Measurements from ENCODE around the gene GPR146. TPM values are rescaled to one million over a fixed set of nuclear protein-coding genes. Genes with fewer than 3 reads are reported as not detected.

Gene GPR146
- total and polyA plus RNA-seq, 9 of the 15 experiments (the other 6 are each of a cell fraction or from before 2014, with no cell fraction given): 0.22 to 3.6 (median 0.64) TPM; not detected in 2

DNA sequence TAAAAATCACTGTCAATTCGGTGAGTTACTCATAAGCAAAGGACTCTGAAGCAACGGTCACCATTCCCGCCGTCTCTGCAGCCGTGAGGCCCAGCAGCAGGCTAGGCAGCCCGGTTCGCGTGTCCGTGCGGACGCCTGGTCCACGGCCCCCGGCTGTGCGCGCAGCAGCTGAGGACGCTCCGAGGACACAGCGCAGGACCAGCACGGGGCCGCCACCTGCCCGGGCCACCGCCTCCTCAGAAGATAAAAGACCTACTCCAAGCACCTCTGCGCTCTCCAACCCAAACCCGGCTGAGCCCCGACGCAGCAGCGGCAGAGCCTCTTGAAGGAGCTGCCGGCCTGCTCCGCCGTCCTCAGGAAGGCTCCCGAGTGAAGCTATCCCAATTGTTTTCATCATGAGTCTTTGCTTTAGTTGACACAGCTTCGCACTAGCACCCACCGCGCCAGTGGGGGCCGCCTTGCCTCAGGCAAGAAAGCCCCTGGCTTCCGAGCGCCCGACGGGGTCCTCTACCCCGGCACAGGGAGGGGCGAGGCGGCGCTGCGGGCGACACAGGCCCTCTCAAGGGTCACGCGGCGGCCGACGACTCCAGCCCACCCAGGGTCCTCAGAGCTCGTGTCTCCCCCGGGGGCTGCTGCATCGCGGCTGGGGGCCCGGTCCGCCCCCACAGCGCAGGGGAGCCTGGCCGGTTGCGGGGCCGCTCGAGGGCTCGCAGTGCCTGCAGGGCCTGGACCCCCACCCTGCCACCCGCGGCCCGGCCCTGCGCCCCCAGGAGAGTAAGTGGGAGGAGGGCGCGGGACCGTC is 16.9 kb upstream of the GPR146 start (continued):
- TF ChIP-seq, protein P1, sequence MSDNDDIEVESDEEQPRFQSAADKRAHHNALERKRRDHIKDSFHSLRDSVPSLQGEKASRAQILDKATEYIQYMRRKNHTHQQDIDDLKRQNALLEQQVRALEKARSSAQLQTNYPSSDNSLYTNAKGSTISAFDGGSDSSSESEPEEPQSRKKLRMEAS (CRISPR knock-in tag; IDR thresholded peaks at IDR 0.05): peak; percentile 44
- TF ChIP-seq, protein P2, sequence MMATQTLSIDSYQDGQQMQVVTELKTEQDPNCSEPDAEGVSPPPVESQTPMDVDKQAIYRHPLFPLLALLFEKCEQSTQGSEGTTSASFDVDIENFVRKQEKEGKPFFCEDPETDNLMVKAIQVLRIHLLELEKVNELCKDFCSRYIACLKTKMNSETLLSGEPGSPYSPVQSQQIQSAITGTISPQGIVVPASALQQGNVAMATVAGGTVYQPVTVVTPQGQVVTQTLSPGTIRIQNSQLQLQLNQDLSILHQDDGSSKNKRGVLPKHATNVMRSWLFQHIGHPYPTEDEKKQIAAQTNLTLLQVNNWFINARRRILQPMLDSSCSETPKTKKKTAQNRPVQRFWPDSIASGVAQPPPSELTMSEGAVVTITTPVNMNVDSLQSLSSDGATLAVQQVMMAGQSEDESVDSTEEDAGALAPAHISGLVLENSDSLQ (IDR thresholded peaks at IDR 0.05): no peak
- TF ChIP-seq ZNF696 (CRISPR knock-in tag; conservative IDR thresholded peaks at IDR 0.05): no peak
- no peak for TF ChIP-seq TCFL5 (CRISPR knock-in tag; conservative IDR thresholded peaks at IDR 0.05)
- TF ChIP-seq KLF16 (IDR thresholded peaks at IDR 0.05): no peak
- no peak for TF ChIP-seq MAFG (tag; conservative IDR thresholded peaks at IDR 0.05)
- TF ChIP-seq, protein P3, sequence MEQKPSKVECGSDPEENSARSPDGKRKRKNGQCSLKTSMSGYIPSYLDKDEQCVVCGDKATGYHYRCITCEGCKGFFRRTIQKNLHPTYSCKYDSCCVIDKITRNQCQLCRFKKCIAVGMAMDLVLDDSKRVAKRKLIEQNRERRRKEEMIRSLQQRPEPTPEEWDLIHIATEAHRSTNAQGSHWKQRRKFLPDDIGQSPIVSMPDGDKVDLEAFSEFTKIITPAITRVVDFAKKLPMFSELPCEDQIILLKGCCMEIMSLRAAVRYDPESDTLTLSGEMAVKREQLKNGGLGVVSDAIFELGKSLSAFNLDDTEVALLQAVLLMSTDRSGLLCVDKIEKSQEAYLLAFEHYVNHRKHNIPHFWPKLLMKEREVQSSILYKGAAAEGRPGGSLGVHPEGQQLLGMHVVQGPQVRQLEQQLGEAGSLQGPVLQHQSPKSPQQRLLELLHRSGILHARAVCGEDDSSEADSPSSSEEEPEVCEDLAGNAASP (IDR thresholded peaks at IDR 0.05): no peak
- no peak for TF ChIP-seq FOXJ2 (tag; IDR thresholded peaks at IDR 0.05)
- TF ChIP-seq MTA2 (IDR thresholded peaks at IDR 0.05; ENCODE audit: low read depth): no peak
- no peak for TF ChIP-seq MECOM (CRISPR knock-in tag; IDR thresholded peaks at IDR 0.05)
- TF ChIP-seq SMARCB1 (IDR thresholded peaks at IDR 0.05; ENCODE audit: insufficient read length, low read depth): no peak
- no peak for TF ChIP-seq ZNF717 (CRISPR knock-in tag; IDR thresholded peaks at IDR 0.05)
- TF ChIP-seq, protein P4, sequence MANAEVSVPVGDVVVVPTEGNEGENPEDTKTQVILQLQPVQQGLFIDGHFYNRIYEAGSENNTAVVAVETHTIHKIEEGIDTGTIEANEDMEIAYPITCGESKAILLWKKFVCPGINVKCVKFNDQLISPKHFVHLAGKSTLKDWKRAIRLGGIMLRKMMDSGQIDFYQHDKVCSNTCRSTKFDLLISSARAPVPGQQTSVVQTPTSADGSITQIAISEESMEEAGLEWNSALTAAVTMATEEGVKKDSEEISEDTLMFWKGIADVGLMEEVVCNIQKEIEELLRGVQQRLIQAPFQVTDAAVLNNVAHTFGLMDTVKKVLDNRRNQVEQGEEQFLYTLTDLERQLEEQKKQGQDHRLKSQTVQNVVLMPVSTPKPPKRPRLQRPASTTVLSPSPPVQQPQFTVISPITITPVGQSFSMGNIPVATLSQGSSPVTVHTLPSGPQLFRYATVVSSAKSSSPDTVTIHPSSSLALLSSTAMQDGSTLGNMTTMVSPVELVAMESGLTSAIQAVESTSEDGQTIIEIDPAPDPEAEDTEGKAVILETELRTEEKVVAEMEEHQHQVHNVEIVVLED (CRISPR knock-in tag; IDR thresholded peaks at IDR 0.05): no peak
- TF ChIP-seq, protein P5, sequence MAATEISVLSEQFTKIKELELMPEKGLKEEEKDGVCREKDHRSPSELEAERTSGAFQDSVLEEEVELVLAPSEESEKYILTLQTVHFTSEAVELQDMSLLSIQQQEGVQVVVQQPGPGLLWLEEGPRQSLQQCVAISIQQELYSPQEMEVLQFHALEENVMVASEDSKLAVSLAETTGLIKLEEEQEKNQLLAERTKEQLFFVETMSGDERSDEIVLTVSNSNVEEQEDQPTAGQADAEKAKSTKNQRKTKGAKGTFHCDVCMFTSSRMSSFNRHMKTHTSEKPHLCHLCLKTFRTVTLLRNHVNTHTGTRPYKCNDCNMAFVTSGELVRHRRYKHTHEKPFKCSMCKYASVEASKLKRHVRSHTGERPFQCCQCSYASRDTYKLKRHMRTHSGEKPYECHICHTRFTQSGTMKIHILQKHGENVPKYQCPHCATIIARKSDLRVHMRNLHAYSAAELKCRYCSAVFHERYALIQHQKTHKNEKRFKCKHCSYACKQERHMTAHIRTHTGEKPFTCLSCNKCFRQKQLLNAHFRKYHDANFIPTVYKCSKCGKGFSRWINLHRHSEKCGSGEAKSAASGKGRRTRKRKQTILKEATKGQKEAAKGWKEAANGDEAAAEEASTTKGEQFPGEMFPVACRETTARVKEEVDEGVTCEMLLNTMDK (IDR thresholded peaks at IDR 0.05; ENCODE audit: borderline replicate concordance, insufficient read depth, low read depth, low read length, poor library complexity, severe bottlenecking): no peak
- TF ChIP-seq SIN3A (IDR thresholded peaks at IDR 0.05; ENCODE audit: borderline replicate concordance in 2 of 2, control insufficient read depth in 1 of 2, low read depth in 2 of 2, low read length in 2 of 2): 0 out of 4 replicates have a peak, but pooled peaks of 1 of the 2 experiments have one; percentile 25
- TF ChIP-seq ZBTB1 (CRISPR knock-in tag; IDR thresholded peaks at IDR 0.05; ENCODE audit: borderline replicate concordance, low read depth): peak; percentile 27; the same call in 1 of the 2 replicates
- no peak for TF ChIP-seq MBD2 (IDR thresholded peaks at IDR 0.05; ENCODE audit: borderline replicate concordance, low read depth)
- peak; percentile 41 for TF ChIP-seq CHD1 (IDR thresholded peaks at IDR 0.05; ENCODE audit: low read length)
- no peak for TF ChIP-seq FOS (IDR thresholded peaks at IDR 0.05; ENCODE audit: extremely low read depth, insufficient read length)
